Heart left ventricle (tissue), 13 donors: ENCODE data around the gene PCDHA1.

Experiments used
- CTCF ChIP-seq, 12 donors: fragments of 200-600 bp; sonication (generic) in 4 of 12; IDR thresholded peaks; one replicate each; pipeline versions ENCODE4 v1.5.0 to v1.8.0; 2018 to 2022; ENCODE audit warnings: antibody characterized with exemption in 12 of 12, mild to moderate bottlenecking in 5 of 12
- POLR2A ChIP-seq, 2 donors: fragments of 450-650 bp; IDR thresholded peaks; one replicate each; pipeline ENCODE4 v1.6.1; 2017; ENCODE audit warnings: antibody characterized with exemption in 2 of 2, mild to moderate bottlenecking in 2 of 2, moderate library complexity in 2 of 2
- donor health status: ischemic (EF 13 %, LVEDD 7.1; RV severe dilation, severe dysfunction).
- donor health status: DM: no; HTN: yes; CAD: no.
- donor health status: DM: no; HTN: no; CAD: no.
- donor health status: ischemic (EF 25% LVEDD 6.9; RV normal size, moderate dysfunction).
- donor health status: ischemic (EF 25% LVEDD 5.7; RV mildly dilated, moderate dysfunction).
- donor health status: ischemic (EF 35%, LVEDD 5.7; RV mildly dilated, moderate dysfunction).
- donor health status: nonischemic (EF 11% LVEDD 7.7; RV severe dilation, severe dysfunction).
- donor health status: DM: yes; HTN: yes; CAD: no.
- donor health status: PGD.
- donor health status: ischemic (EF 29% LVEDD 5.4; RV normal size, mild dysfunction).
- donor health status: nonischemic (EF 23%, LVEDD 6.1; RV moderate dilation, normal function).

GRCh38 chr5:140835622-140836510, 49.9 kb downstream of the PCDHA1 start:
- TF ChIP-seq CTCF (IDR thresholded peaks at IDR 0.05) (no peak), POLR2A (IDR thresholded peaks at IDR 0.05) (no peak)
